Stimulated activated CD8-positive, alpha-beta memory T cell treated with anti-CD3 and anti-CD28 coated beads, Interleukin-12 subunit alpha, Interleukin-12 subunit beta, amount 100 ng/mL, for 1 hour (primary cell): ENCODE measurements around the gene APOB.

Experiments
- DNase-seq: peaks from one replicate; pipeline ENCODE4 v3.0.0-alpha.2; 2020; ENCODE audit warnings: low read depth

Gene APOB

DNA sequence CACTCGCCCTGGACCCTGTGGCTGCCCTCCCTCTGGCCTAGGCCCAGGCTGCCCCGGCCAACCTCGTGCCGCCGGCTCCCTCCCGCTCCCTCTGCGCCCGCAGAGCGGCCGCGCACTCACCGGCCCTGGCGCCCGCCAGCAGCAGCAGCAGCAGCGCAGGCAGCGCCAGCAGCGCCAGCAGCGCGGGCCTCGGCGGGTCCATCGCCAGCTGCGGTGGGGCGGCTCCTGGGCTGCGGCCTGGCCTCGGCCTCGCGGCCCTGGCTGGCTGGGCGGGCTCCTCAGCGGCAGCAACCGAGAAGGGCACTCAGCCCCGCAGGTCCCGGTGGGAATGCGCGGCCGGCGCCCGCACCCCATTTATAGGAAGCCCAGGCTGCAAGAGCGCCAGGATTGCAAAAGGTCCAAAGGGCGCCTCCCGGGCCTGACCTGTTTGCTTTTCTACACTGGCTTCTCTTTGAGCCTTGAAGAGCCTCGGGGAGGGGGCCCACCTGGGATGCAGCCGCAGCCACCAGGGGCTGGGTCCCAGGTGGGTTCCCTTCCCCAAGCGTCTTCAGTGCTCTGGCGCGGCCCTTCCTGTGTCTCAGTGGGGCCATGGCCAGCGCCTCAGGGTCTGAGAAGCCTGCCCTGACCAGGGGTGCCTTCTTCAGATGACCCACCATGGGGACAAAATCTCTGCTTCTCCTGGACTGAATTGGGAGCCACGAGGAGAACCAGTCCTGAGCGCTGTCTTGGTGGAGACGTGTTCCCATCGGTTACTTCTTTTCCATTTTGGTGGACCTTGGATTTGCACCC is at the start of gene APOB:
Gene APOB (minus strand): TSS at position 330 of the 789 bp plus-strand sequence. CDS start 128 bp downstream, at position 202.
- DNase-seq = no peak

- DNase-seq = no peak
Observed at GRCh38 chr2:21092308-21092869, 48.5 kb upstream of the APOB start.

GRCh38 chr2:21084401-21084800 is 40.5 kb upstream of the APOB start:
- DNase-seq = no peak

DNA sequence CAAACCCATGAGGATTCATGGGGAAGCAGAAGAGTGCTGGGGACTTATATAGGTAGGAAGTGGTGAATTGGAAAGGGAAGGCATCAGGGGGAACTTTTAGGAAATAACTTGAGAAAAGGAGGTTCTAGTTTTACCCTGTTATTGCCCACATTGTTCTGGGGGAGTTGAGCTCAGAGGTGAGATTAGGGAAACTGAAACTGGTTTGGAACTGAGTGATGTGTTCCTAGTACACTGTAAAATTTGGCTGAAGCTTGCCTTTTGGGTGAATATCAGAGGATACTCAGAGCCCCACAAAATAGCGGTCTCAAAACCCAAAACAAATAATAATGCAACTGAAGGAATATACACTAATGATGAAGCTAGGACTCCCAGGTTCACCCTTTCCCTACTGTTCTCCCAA is 39.6 kb upstream of the APOB start:
- no peak for DNase-seq

- no peak for DNase-seq
Observed at GRCh38 chr2:21078296-21078695, 34.4 kb upstream of the APOB start.

DNA sequence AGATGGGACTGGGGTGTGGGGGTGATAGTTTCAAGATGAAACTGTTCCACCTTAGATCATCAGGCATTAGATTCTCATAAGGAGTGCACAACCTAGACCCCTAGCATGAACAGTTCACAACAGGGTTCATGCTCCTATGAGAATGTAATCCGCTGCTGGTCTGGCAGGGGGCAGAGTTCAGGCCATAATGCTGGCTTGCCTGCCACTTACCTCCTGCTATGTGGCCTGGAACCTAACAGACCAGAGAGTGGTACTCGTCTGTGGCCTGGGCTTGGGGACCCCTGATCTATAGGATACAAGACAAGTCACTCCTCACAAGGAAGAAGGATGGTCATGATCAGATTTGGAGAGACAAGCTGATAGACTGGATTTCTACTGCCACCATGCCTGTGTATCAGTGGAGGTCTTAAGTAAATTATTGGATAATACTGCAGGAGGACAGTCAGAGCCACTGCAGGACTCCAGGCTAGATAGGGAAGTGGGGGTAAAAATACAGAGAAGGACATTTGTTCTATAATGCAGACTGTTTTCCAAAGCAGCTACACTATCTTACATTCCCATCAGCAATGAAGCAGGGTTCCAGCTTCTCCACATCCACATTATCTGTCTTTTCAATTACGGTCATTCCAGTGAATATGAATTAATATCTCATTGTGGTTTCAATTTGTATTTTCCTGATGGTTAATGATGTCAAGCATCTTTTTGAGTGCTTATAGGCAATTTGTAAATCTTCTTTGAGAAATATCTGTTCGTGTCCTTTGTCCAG is 28.8 kb upstream of the APOB start:
- no peak for DNase-seq

DNA sequence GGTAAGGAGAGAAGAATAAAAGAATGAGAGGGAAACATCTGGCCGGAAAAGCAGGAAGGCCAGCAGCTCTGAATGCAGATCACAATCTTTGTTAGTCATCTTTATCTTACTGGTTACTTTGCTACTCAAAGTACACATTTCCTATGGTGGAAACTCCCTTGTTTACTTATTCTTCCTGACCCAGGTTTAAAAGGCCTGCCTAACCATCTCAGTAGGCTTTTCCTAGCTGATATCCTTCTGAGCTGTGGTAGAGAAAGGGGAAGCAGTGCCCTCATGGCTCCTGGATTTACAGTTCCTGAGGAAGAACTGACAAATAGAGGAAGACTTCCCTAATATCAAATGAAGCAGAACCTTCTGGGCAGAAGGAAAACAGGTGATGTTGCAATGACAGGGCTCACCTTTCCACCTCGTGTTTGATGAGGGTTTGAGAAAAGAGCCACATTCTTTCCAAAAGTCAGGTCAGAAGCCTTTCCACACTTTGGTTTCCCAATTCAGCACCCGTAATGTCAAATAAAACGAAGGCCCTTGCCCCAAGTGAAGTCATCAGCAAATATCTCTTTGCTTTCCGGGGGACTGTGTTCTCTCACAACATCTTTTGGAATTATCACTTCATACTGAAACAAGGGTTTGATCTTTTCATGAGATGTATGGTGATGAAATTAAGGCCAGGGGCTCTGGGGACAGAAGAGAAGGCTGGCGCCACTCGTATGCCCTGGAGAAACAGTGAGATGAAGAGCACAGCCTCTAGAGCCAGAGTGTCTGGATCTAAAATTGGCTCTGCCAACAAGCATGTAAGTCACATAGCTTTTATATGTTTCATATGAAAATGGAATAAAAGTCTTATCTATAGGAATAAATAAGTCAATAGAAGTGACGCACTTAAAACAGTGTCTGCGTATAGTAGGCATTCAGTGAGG is 26.7 kb upstream of the APOB start:
- no peak for DNase-seq

GRCh38 chr2:21069746-21070340 is 26.0 kb upstream of the APOB start:
- DNase-seq = no peak

DNA sequence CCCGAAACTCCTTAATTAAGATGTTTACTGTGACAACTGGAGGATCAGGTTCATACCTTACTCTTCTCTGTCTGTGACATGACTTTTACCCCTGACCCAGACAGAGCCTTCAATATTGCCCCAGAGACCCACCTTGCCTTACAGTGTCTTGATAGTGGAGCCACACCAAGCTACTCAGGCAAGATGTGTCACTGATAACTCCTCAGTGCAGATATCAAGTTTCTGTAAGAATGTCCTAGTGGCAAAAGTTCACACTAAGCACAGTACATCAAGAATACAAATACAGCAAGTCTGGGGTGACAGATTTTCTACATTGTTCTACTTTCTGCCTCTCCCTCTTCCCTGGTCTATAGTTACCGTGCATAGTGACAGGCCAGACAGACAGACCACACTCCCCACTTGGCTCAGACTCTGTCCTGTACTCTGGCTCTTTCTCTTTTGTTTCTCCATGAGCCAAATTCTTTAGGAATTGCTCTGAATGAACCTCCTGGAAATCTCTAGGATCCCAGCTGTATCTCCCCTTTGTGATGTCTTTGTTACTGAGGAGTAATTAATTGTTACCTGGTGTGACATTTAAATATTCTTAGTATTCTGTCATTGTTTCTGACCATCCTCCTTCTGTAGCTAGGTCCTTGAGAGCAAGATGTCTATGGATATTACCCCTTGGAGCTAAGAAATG is 24.1 kb upstream of the APOB start:
- no peak for DNase-seq

DNA sequence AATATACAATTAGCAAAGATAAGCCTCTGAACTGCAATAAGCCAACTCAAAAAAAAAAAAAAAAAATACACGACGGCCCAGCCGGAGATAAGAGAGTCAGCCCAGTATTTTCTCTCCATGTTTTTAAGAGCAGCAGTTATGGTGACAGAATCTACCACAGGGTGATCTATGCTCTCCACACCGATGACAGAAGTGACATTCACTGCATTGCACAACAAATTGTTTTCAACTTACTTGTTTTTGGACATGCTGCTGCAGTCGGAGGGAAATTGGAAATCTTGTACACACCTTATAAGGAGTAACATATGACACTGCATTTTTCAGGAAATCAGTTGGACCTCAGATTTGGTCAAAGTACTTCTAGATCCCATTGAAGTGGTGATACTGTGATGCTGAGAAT is 23.3 kb upstream of the APOB start:
- no peak for DNase-seq

GRCh38 chr2:21059885-21060610 is 16.2 kb upstream of the APOB start:
- DNase-seq = no peak

GRCh38 chr2:21057097-21057496 is 13.2 kb upstream of the APOB start:
- no peak for DNase-seq

GRCh38 chr2:21055879-21056790 is 12.3 kb upstream of the APOB start:
- DNase-seq = no peak

DNA sequence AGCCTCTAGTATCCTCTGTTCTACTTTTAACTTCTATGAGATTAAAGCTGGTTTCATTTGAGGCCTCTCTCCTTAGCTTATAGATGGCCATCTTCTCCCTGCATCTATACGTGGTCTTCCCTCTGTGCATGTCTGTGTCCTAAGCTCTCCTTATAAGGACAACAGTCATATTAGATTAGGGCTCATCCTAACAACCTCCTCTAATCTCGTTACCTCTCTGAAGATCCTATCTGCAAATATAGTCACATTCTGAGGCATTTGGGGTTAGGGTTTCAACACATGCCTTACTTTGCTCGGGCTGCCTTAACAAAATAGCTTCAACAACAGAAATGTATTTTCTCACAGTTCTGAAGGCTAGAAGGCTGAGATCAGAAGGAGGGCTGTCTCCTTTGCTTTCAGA is 11.6 kb upstream of the APOB start:
- DNase-seq = no peak

DNA sequence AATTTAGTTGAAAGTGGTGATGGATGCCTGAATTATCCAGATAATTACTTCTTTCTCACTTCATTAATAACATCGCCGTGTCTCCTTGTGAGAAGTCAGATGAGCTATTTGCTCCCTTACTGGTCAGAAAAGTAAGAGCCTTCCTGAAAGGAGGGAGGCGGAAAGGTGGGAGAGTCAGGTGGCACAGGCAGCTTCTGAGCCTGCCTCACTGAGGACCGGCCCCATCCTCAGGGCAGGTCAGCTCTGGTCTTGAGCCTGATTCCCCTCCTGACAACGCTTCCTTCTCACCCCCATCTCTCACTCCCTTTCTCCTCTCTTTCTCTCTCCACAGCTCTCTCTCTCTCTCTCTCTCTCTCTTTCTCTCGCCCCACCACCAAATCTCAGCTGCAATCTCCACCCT is 10.1 kb upstream of the APOB start:
- no peak for DNase-seq

- DNase-seq = no peak
Observed at GRCh38 chr2:21052044-21052443, 8.2 kb upstream of the APOB start.

DNA sequence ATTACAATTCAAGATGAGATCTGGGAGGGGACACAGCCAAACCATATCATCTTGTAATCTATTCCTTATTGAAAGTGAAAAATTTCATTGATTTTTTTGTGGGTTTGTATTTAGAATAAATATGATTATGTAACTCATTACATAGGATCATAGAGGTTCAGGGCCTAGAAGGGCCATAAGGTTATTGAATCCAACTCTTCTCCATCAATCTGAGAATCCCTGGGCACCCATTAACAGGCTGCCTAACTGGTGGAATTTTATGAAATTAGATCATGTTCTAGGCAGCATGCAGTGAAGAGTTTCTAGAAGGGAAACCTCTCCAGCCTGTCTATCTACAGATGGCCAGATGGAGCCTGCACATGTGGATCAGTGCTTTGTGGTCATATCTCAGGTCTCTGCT is 6.3 kb upstream of the APOB start:
- no peak for DNase-seq

DNA sequence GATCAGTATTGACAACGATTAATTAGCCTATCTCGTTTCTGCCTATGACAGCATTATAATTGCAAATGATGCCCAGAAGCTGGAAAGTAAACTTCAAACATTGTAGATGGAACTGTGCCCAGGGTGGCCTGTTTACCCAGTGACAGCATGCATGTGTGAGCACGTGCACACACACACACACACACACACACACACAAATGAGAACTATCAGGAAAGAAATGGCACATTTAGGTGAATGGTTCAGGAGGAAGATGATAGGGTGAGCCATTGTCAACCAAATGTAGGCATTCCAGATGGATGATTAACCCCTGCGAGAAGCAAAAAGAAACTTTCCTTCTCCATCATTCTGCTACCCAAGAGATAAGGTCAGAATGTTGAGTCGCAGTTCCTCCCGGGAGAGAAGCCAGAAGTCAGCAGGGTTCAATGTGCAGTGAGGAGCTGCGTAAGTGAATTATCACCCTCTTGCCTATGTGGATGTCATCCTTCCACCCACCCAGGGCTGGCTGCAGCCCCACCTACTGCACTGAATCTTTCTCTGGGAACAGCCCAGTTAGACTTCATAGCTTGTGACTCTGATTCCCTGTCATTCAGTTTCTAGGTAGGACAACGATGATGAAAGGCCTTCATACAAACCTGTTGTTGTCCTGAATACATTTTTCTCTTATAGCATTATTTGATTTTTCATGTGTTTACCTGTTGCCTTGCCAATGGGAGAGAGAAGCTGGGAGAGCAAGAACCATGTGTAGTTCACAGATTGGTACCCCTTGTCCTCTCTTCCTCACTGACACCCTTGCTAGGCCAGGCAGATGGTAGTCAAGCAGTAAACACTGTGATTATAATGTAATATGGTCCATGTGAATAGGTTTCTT is 3.5 kb upstream of the APOB start:
- DNase-seq = no peak
